HL-60 (cell line): ENCODE results near the gene DUSP28.

Experiments
- CTCF ChIP-seq: IDR thresholded peaks from one replicate; pipeline ENCODE4 v1.5.1; 2011; ENCODE audit warnings: low read length, control low read depth, inconsistent platforms; ENCODE audit not compliant: insufficient read depth
- GABPA ChIP-seq: IDR thresholded peaks from 2 replicates; pipeline ENCODE4 v1.6.1; 2012; ENCODE audit warnings: low read depth
- POLR2AphosphoS5 ChIP-seq: IDR thresholded peaks from 2 replicates; pipeline ENCODE4 v1.6.1; 2012; ENCODE audit warnings: low read depth
- REST ChIP-seq: IDR thresholded peaks from 2 replicates; pipeline ENCODE4 v1.6.1; 2012; ENCODE audit warnings: low read depth; ENCODE audit not compliant: insufficient replicate concordance

GRCh38 chr2:240591226-240591625 lies 31.1 kb downstream of the DUSP28 start:
- TF ChIP-seq CTCF (no peak), GABPA (no peak), REST (no peak), POLR2AphosphoS5 (no peak)
